ENCODE results near the gene BHLHA15. TPM values are rescaled to one million over a fixed set of nuclear protein-coding genes. Genes with fewer than 3 reads are reported as not detected.

BHLHA15 gene
- total and polyA plus RNA-seq, 2 of the 8 experiments (the other 6 are each of a cell fraction or from before 2014, with no cell fraction given): 1.1 to 2.7 TPM

DNA sequence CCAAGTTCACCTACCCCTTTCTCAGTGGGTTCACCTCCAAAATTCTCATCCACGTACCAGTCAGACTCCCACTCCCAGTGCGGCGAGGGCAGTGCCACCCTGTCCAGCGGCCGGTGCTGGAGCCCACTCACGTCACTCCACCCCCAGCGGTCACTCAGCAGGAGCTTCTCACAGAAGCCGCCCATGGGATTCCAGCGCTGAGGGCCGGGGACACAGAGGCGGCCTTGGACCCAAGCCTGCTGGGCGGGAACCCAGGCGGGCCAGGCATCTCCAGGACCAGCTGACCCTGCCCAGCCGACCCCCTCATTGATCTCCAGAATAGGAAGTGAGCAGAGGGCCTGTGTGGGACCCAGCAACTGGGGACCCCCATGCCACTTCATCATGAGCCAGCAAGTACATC, 33.6 kb downstream of the BHLHA15 start (continued):
- TF ChIP-seq, protein P1, sequence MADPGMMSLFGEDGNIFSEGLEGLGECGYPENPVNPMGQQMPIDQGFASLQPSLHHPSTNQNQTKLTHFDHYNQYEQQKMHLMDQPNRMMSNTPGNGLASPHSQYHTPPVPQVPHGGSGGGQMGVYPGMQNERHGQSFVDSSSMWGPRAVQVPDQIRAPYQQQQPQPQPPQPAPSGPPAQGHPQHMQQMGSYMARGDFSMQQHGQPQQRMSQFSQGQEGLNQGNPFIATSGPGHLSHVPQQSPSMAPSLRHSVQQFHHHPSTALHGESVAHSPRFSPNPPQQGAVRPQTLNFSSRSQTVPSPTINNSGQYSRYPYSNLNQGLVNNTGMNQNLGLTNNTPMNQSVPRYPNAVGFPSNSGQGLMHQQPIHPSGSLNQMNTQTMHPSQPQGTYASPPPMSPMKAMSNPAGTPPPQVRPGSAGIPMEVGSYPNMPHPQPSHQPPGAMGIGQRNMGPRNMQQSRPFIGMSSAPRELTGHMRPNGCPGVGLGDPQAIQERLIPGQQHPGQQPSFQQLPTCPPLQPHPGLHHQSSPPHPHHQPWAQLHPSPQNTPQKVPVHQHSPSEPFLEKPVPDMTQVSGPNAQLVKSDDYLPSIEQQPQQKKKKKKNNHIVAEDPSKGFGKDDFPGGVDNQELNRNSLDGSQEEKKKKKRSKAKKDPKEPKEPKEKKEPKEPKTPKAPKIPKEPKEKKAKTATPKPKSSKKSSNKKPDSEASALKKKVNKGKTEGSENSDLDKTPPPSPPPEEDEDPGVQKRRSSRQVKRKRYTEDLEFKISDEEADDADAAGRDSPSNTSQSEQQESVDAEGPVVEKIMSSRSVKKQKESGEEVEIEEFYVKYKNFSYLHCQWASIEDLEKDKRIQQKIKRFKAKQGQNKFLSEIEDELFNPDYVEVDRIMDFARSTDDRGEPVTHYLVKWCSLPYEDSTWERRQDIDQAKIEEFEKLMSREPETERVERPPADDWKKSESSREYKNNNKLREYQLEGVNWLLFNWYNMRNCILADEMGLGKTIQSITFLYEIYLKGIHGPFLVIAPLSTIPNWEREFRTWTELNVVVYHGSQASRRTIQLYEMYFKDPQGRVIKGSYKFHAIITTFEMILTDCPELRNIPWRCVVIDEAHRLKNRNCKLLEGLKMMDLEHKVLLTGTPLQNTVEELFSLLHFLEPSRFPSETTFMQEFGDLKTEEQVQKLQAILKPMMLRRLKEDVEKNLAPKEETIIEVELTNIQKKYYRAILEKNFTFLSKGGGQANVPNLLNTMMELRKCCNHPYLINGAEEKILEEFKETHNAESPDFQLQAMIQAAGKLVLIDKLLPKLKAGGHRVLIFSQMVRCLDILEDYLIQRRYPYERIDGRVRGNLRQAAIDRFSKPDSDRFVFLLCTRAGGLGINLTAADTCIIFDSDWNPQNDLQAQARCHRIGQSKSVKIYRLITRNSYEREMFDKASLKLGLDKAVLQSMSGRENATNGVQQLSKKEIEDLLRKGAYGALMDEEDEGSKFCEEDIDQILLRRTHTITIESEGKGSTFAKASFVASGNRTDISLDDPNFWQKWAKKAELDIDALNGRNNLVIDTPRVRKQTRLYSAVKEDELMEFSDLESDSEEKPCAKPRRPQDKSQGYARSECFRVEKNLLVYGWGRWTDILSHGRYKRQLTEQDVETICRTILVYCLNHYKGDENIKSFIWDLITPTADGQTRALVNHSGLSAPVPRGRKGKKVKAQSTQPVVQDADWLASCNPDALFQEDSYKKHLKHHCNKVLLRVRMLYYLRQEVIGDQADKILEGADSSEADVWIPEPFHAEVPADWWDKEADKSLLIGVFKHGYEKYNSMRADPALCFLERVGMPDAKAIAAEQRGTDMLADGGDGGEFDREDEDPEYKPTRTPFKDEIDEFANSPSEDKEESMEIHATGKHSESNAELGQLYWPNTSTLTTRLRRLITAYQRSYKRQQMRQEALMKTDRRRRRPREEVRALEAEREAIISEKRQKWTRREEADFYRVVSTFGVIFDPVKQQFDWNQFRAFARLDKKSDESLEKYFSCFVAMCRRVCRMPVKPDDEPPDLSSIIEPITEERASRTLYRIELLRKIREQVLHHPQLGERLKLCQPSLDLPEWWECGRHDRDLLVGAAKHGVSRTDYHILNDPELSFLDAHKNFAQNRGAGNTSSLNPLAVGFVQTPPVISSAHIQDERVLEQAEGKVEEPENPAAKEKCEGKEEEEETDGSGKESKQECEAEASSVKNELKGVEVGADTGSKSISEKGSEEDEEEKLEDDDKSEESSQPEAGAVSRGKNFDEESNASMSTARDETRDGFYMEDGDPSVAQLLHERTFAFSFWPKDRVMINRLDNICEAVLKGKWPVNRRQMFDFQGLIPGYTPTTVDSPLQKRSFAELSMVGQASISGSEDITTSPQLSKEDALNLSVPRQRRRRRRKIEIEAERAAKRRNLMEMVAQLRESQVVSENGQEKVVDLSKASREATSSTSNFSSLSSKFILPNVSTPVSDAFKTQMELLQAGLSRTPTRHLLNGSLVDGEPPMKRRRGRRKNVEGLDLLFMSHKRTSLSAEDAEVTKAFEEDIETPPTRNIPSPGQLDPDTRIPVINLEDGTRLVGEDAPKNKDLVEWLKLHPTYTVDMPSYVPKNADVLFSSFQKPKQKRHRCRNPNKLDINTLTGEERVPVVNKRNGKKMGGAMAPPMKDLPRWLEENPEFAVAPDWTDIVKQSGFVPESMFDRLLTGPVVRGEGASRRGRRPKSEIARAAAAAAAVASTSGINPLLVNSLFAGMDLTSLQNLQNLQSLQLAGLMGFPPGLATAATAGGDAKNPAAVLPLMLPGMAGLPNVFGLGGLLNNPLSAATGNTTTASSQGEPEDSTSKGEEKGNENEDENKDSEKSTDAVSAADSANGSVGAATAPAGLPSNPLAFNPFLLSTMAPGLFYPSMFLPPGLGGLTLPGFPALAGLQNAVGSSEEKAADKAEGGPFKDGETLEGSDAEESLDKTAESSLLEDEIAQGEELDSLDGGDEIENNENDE (IDR thresholded peaks at IDR 0.05; ENCODE audit: insufficient replicate concordance, low read length): no peak
- TF ChIP-seq, protein P2, sequence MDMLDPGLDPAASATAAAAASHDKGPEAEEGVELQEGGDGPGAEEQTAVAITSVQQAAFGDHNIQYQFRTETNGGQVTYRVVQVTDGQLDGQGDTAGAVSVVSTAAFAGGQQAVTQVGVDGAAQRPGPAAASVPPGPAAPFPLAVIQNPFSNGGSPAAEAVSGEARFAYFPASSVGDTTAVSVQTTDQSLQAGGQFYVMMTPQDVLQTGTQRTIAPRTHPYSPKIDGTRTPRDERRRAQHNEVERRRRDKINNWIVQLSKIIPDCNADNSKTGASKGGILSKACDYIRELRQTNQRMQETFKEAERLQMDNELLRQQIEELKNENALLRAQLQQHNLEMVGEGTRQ (IDR thresholded peaks at IDR 0.05; ENCODE audit: low read length): no peak
- TF ChIP-seq EZH2 (IDR thresholded peaks at IDR 0.05; ENCODE audit: low read depth, low read length, severe bottlenecking) (no peak), CREB1 (IDR thresholded peaks at IDR 0.05) (no peak), HDAC6 (IDR thresholded peaks at IDR 0.05; ENCODE audit: low read depth, low read length) (no peak), E2F6 (IDR thresholded peaks at IDR 0.05) (no peak), ASH2L (IDR thresholded peaks at IDR 0.05; ENCODE audit: low read length) (no peak), GABPA (IDR thresholded peaks at IDR 0.05; ENCODE audit: borderline replicate concordance, insufficient read depth, low read length) (no peak), CBX8 (IDR thresholded peaks at IDR 0.05; ENCODE audit: borderline replicate concordance, low read depth, low read length) (no peak), HDAC2 (IDR thresholded peaks at IDR 0.05; ENCODE audit: borderline replicate concordance in 1 of 2, low read depth in 2 of 2, low read length in 2 of 2) (no peak)

Data from H1 (cell line).